Fibroblast of villous mesenchyme (primary cell): ENCODE measurements around the gene GRB10. TPM values are rescaled to one million over a fixed set of nuclear protein-coding genes. Genes with fewer than 3 reads are reported as not detected.

Experiments used
- DNase-seq: peaks from one replicate; pipeline ENCODE4 v3.0.0-alpha.2; 2010; ENCODE audit warnings: low read depth
- H3K4me3 ChIP-seq: 2 replicates; pipeline ENCODE4 v1.5.1; 2011; ENCODE audit warnings: low read depth, mild to moderate bottlenecking, low read length
- total RNA-seq: library from RNA; depleted of rRNA; stranded (reverse); fragments of >200 nt; gene quantifications from 2 replicates; pipeline ENCODE4 v1.2.3, GENCODE V29; 2012
- TF ChIP-seq, protein P1 (sequence below): IDR thresholded peaks from 2 replicates; pipeline ENCODE4 v1.5.1; 2012; ENCODE audit warnings: low read depth, mild to moderate bottlenecking, low read length; ENCODE audit not compliant: insufficient read depth

GRB10 gene
- total RNA-seq, 1 donor: 23.3 TPM

DNA sequence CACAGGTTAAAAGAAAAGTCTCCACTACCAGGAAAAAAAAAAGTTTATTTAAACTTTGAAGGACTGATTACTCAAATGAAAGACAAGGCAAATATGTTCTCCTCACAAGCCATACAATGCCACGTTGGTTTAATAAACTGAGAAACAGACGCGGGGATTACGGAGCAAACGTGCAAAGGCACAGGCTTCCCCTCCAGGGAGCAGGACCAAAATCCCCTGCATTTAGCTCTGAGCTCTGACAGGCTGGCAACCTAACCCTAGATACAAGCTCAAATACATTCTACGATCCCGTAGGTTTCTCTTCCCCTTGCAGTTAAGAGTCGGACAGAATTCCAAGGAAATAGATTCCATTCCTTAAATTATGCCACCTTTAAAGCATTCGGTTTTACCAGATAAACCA lies 7.7 kb upstream of the GRB10 start:
- peak overlapping the region; percentile 33 for H3K4me3 ChIP-seq
- no peak for DNase-seq
- TF ChIP-seq, protein P1, sequence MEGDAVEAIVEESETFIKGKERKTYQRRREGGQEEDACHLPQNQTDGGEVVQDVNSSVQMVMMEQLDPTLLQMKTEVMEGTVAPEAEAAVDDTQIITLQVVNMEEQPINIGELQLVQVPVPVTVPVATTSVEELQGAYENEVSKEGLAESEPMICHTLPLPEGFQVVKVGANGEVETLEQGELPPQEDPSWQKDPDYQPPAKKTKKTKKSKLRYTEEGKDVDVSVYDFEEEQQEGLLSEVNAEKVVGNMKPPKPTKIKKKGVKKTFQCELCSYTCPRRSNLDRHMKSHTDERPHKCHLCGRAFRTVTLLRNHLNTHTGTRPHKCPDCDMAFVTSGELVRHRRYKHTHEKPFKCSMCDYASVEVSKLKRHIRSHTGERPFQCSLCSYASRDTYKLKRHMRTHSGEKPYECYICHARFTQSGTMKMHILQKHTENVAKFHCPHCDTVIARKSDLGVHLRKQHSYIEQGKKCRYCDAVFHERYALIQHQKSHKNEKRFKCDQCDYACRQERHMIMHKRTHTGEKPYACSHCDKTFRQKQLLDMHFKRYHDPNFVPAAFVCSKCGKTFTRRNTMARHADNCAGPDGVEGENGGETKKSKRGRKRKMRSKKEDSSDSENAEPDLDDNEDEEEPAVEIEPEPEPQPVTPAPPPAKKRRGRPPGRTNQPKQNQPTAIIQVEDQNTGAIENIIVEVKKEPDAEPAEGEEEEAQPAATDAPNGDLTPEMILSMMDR: no peak

DNA sequence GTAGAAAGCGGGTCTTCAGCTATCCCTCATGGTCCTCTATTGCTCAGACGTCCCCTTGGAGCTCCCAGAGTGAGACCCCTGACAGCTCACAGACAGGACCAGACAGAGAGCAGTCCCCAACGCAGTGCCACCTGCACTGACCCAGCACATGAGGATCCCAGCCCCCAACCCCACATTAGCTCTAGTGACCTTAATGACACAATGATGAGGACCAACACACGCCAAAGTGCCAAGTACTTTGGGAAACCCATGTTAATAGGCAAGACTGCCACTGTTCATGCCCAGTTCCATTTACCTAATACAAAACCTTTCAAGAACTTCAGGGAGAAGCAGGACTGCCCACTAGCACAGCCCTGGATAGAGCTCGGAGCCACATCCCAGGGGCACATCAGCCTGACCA lies 5.7 kb upstream of the GRB10 start:
- DNase-seq: no peak
- TF ChIP-seq, protein P1: no peak
- no peak overlapping the region for H3K4me3 ChIP-seq

DNA sequence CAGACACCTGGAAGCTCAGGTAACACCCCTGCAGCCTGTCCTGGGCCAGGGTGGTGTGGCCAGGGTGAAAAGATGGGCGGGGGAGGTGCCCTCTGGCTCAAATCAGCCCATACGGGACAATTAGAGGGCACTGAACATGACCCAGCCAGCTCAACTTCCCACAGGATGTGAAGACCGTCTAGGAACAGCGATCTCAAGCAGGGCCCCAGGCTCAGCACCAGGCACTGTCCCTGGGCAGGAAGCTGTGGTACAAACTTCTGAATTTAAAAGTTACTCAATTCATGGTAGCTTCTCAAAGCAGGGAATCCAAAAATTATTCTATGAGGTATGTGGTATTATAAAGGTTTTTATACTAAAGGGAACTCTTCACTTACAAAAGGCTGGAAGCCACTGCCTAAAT lies 5.1 kb upstream of the GRB10 start:
- TF ChIP-seq, protein P1: no peak
- H3K4me3 ChIP-seq: no peak overlapping the region
- no peak for DNase-seq

DNA sequence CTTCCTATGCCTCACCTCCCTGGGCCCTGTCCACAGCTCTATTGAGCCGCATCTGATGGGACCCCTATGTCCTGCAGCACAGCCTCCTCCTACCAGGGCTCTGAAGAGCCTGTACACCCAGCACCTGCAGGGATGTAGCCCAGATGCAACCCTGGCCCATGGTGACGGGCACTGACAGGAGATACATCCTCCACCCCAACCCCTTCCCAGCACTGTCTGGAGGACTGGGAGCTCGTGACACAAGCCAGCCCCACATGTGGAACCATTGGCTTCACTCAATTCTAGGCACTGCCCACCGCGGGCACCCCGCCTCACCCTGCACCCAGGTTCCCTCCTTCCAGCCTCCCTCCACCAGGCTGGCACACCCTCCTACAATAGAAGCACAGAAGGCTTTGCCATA lies 2.6 kb upstream of the GRB10 start:
- no peak for DNase-seq
- no peak overlapping the region for H3K4me3 ChIP-seq
- TF ChIP-seq, protein P1: no peak

DNA sequence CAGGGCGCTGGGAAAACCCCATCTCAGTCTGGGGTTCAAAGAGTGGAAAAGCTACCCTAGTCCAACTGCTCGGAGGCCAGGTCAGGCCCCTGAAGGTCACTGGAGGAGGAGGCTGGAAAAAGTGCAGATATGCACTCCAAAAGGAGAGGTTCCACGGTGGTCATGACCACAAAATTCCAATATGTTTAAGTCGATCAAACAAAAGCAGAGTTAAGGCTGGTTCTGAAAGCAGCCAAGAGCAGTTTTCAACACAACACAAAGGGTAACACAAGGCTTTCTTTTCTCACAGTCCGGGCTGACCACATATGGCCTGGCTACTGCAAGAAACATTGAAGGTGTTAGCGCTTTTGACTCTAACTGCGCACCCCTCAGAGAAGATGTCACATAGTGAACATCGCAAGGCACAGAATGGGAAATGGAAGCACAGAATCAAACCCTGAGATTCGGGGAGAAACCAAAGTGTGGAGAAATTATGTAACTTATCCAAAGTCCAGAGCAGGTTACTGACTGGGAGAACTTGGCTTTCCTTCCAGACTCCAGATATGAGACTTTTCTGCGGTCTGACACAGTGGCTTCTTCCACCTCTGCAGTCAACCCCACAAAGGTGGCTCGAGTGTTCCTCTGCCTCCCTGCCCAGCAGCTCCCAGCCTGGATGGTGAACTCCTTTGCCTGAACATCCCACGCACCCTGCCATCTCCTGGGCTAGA lies 1.3 kb upstream of the GRB10 start:
- no peak for DNase-seq
- TF ChIP-seq, protein P1: no peak
- no peak overlapping the region for H3K4me3 ChIP-seq

DNA sequence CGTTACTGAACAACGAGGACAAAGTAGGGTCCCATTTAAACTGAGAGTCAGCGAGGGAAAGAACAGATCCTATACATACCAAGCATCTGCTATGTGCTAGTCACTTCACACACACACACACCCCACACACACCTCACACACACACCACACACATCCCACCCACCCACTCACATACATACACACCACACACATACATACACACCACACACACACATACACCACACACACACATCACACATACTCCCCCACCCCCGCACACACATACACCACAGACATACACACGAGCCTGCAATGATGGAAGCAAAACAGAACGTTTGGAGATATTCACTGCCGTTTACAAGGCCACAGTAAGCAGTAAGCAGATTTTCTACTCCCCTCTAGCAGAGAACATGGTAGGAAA lies 607 bp upstream of the GRB10 start:
- TF ChIP-seq, protein P1: no peak
- no peak for DNase-seq
- no peak overlapping the region for H3K4me3 ChIP-seq
